HG03039 (cell line): Measurements from ENCODE around the gene HSP90AB1.

ENCODE experiments used
- ATAC-seq: cut with Tn5 transposase; IDR thresholded peaks from one replicate; pipeline ENCODE4 v1.9.1; 2021; ENCODE audit warnings: mild to moderate bottlenecking, moderate library complexity; ENCODE audit not compliant: unreplicated experiment

HSP90AB1 gene

DNA sequence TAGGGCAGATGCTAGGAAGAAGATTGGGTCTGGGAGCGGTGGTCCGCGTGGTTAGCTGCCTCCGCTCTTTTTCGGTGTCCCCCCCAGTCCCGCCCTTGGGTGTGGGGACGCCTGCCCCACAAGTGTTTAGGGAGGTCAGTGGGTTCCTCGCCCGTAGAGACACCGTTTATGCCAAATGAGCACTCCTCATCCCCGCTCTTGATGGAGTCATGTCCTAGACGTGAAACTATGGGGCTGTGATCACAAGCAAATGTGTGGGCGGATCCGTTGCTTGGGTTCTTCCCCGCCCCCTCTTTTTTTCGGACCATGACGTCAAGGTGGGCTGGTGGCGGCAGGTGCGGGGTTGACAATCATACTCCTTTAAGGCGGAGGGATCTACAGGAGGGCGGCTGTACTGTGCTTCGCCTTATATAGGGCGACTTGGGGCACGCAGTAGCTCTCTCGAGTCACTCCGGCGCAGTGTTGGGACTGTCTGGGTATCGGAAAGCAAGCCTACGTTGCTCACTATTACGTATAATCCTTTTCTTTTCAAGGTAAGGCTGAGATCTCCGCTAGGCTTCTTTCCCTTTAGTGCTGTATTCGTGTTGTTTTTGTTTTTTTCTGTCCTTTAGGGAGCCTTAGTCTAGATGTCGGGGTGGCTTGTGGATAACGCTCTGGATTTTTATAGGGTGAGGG lies at the start of gene HSP90AB1:
HSP90AB1 (plus strand) TSS at position 439 of the 675 bp plus-strand sequence. CDS start 1,529 bp downstream, outside the sequence.
- peak; percentile 56 for ATAC-seq

DNA sequence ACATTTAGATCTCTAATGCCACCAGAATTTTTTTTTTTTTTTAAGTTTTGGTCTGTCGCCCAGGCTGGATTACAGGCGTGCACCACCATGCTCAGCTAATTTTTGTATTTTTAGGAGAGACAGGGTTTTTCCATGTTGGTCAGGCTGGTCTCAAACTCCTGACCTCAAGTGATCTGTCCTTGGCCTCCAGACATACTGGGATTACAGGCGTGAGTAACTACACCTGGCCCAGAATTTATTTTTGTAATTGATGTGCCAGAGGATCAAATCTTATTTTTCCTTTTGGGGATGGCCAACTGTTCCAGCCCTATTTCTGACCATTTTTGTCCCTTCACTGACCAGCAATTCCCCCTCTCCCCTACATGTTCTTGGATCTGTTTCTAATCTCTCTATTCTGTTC lies 48.2 kb upstream of the HSP90AB1 start:
- ATAC-seq, result no peak

DNA sequence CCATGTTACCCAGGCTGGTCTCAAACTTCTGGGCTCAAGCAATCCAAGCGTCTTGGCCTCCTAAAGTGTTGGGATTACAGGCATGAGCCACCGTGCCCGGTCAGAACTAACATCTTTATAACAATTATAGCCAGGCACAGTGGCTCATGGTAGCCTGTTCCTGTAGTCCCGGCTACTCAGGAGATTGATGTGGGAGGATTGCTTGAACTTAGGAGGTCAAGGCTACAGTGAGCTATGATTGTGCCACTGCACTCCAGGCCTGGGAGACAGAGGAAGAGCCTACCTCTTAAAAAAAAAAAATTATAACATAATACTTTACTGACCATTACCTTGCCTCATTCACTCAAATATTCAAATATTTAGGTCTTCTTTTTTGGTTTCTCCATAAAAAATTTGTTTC lies 47.0 kb upstream of the HSP90AB1 start:
- ATAC-seq, result no peak

DNA sequence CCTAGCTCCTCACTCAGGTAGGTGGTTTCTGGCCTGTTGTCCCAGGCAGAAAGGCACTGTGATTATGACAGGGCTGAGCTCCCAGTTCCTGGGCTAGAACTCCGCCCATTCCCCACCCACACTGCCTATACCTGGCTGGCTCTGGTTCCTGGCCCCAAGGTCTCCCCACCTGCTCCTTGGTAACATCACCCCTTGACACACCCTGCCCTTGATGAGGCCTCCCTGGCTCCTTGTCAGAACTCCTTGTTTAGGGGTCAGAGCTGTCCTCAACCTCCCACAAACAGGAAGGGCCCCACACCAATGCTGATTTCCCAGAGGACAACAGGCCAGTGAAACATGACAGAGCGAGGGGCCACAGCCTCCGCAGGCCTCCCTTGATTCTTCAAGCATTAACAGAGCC lies 45.7 kb upstream of the HSP90AB1 start:
- ATAC-seq, result no peak

DNA sequence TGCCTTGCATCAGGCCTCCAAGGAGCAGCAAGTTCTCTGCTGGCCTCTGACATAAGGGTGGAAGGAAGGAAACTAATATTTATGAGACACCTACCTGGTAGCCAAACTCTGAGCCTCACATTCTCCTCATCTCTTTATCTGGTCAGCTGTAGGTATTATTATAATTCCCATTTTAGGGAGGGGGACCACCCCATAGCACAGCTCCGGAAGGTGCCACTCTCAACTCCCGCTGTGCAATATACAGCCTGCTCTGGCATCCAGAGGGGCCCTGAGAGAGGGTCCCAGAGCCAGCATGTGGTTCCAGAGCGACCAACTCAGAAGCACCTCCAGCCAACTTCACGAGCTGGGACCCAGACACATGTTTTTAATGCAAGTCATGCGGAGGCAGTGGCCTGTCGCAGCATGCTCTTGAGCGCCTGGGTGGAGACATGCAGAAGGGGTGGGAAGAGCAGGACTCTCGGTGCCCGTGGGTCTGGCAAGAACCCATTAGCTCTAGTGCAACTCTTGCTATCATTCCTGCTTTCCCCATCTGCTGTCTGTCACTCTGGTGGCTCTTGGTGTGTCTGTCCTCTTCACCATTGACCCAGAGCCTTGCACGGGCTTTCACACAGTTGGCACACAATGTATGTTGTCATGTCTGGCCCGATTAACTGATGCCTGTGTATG lies 45.1 kb upstream of the HSP90AB1 start:
- no peak for ATAC-seq

DNA sequence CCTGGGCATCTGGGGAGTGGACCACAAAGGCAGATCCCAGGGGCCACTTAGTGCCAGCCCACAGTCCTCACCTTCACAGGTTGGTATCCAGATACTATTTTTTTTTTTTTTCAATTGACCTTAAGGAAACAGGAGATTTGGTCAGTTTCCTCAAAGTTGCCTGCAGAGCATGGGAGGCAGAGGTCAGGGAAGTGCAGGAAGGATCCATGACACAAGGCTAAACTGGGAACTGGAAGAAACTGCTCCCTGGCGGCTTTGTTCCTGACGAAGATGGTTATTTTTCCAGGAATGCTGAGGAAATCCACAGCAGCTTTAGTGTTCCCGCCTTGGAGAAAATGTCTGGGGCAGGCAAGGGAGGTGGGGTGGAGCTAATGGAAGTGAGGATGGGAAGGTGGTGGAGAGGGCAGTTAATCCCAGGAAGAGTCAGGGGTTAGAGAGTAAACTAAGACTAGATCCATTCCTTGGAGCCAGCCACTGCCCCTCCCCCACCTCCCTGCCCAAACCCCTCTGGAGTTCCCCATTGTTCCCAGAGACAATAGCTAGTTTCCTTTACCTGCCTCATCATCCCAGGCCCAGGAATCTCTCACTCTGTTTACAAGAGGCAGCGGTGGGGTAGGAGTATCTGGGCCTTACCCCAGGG lies 44.4 kb upstream of the HSP90AB1 start:
- ATAC-seq, result no peak

DNA sequence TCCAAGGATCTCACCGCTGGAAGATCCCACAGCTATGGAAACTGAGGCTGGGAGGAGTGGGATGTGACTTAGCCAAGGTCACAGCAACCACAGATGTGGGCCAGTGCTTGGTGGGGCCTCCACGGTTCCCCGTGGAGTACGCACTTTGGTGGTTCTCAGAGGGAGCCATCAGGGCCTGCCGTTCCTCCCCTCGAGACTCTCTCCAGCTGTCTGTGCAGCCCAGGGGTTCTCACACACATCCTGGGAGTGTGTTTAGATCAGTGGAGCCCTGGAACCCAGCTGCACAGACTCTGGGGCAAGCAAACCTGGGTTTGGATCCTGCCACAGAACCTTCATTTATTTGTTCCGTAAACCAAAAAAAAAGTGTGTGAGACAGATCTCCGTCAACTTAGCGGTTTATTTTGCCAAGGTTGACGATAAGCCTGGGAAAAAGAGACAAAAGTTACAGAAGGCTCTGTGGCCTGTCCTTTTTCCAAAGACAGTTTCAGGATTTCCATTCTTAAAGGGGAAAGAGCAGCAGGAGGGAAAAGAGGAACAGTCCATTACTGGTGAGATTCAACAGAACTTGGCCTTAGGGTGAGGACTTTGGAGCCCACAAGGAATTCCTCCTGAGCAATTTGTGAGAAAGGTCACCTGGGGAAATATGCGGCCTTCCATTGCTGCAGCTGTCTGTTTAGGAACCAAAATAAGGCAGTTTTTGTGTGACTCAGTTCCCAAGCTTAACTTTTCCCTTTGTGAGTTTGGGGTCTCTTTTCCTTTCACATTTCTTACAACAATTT lies 43.7 kb upstream of the HSP90AB1 start:
- ATAC-seq, result no peak

DNA sequence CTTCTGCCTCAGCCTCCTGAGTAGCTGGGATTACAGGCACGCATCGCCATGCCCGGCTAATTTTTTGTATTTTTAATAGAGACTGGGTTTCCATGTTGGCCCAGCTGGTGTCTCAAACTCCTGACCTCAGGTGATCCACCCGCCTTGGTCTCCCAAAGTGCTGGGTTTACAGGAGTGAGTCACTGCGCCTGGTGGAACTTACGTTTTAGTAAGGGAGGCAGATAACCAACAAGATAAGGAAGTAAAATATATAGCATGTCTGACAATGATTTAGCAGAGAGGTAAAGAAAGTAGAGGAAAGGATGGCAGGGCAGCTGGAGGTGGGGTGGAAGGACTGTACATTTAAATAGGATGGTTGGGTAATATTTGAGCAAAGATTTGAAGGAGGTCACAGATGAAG lies 42.9 kb upstream of the HSP90AB1 start:
- ATAC-seq, result no peak

DNA sequence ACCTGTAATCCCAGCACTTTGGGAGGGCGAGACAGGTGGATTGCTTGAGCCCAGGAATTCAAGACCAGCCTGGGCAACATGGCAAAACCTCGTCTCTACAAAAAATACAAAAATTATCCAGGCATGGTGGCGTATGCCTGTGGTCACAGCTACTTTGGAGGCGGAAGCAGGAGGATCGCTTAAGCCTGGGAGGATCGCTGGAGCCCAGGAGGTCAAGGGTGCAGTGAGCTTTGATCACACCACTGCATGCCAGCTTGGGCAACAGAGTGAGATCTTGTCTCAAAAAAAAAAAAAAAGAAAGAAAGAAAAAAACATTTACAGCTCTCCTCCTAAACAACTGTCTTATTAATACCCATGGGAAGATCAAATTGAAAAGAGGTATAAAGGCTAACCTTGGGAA lies 38.9 kb upstream of the HSP90AB1 start:
- no peak for ATAC-seq

DNA sequence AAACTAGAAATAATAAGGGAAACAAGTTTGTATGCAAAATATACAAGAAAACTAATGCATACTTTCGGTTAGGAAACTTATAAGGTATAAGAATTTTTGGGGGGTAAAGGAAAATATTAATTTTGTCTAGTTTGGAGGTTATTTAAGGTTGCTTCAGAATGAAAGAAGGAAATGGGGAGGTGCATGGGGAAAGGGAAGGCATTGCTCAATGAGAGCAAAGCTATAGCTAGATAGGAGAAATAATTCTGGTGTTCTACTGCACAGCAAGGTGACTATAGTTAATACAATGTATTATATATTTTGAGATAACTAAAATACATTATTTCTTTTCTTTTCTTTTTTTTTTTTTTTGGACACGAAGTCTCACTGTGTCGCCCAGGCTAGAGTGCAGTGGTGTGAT lies 35.6 kb upstream of the HSP90AB1 start:
- no peak for ATAC-seq

DNA sequence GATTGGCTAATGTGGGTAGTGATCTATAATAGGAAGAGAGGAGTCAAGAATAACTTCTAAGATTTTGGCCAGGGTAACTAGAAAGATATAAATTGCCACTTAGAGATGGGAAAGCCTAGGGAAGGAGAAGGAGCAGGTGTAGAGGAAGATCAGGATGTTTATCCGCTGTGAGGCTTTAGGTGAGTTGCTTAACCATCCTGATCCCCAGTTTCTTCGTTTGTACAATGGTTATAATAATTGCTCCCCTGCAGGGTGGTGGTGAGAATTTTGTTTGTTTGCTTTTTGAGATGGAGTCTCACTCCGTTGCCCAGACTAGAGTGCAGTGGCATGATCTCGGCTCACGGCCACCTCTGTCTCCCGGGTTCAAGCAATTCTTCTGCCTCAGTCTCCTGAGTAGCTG lies 32.6 kb upstream of the HSP90AB1 start:
- ATAC-seq, result no peak

DNA sequence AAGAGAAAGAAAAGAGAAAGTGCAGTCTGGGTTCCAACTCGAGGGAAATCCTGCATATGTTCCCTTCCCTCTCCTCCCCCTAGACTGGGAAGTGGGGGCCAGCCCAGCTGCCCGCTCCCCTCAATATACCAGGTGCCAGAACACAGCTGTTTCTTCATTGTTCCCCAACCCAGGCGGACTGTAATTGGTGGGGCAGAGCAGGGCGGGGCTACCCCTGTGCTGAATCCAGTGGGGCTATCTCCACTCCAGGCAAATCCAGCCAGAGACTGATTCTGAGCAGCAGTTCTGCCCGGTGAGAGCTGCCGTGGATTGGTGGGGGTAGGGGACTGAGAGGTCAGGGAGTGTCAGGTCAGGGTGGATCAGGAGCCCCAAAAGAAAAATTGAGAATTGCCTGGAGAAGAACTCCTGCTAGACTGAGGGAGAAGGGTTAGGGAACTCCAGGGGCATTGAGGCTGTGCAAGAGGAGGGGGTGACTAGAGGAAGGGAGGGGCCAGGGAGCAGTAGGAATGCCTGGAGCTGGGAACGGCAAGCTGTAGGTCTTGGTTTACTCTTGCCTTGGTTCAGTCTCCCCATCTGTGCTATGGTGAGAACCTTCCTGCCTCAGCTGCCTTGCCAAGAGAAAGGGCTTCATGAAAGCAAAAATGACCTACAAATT lies 30.1 kb upstream of the HSP90AB1 start, which contains the start of gene MYMX:
MYMX (plus strand) TSS at position 250 of the 655 bp plus-strand sequence. CDS start 546 bp downstream, outside the sequence.
- ATAC-seq, result no peak

DNA sequence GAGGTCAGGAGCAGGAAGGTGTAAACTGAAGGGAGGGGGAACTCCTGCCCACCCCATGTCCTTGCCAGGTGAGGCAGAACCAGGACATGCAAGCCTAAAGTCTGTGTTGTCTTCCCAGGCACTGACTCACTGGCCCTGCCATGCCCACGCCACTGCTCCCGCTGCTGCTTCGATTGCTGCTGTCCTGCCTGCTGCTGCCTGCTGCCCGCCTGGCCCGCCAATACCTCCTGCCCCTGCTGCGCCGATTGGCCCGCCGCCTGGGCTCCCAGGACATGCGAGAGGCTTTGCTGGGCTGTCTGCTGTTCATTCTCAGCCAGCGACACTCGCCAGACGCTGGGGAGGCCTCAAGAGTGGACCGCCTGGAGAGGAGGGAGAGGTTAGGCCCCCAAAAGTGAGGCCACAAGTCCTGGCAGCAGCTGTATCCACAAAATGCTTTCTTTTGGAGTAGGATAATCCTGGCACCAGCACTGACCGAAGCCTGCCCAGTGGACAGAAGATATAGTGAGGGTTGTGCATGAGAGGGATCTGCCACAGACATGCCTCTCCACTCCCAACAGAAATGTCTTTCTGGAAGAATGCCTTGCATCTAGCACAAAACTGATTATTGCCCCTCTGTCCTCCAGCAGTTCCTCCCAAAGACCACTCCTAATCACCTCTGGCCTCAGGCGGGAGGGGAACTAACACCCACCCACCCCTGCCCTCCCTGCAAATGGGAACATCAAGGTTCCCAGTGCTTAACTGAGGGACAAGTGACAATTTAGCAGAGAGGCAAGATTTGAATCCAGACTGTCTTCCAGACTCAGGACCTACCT lies 29.4 kb upstream of the HSP90AB1 start:
- ATAC-seq, result no peak

DNA sequence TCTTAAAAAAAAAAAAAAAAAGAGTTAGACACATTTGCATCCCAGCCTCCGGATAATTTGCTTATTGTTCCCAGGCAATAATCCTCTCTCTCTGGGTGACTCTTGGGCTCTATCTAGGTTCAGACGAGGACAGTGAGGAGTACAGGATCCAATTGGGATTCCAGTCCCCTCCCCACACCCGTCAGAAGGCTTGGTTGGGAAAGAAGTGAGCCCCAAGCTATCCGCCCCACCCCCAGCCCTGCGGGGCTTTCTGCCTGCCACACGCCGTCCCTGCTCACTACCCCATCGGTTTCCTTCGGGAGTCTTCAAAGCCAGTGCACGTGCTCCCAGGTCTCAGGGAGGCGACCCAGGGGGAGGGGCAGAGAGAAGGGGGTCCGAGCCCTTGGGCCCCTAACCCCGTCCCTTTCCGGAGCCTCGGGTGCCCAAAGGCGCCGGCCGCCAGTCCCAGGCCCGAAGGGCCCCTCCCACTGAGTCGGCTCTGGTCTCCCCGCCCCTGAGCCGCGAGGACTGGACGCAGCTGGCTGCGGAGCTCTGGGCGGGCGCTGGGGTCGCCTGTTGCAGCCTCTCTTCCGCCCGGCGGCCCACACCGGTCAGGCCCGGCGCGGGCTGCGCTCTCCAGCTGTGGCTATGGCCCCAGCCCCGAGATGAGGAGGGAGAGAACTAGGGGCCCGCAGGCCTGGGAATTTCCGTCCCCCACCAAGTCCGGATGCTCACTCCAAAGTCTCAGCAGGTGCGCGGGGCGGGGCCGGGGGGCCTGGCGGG lies 27.7 kb upstream of the HSP90AB1 start:
- peak; percentile 41 for ATAC-seq

DNA sequence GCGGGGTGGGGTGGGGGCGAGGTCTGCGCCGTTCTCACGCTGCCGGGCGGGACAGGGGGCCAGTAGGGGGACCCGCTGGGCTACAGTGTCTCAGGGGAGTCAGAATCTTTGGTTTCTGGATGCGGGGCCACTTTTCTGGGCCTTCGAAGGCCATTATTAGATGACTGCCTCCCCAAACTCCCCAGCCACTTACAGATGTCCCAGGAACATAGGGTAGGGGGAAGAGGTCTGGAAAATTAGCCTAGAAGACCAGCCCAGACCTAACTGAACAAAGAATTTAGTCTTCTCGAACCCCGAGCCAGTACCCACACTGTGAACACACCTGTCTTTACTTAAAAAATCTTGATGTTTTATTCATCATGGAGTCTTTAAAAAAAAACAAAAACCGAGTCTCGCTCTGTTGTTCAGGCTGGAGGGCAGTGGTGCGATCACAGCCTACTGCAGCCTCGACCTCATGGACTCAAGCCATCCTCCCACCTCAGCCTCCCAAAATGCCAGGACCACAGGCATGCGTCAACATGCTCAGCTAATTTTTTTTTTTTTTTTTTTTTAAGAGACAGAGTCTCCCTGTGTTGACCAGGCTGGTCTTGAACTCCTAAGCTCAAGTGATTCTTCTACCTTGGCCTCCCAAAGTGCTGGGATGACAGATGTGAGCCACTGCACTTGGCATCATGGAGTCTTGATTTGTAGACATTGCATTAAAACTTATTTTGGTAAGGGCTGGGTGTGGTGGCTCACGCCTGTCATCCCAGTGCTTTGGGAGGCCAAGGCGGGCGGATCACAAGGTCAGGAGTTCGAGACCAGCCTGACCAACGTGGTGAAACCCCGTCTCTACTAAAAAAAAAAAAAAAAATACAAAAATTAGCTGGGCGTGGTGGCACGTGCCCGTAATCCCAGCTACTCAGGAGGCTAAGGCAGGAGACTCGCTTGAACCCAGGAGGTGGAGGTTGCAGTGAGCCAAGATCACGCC lies 26.8 kb upstream of the HSP90AB1 start:
- no peak for ATAC-seq

DNA sequence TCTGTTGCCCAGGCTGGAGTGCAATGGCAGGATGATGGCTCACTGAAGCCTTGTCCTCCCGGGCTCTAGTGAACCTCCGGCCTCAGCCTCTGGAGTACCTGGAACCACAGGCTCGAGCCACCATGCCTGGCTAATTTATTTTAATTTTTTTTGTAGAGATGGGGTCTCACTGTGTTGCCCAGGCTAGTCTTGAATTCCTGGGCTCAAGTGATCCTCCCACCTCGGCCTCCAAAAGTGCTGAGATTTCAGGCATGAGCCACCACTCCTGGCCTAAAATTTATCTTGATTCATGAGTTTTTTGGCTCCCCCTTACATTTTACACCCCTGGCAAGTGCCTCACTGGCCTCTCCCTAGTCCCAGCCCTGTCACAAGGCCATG lies 26.0 kb upstream of the HSP90AB1 start:
- ATAC-seq, result no peak

DNA sequence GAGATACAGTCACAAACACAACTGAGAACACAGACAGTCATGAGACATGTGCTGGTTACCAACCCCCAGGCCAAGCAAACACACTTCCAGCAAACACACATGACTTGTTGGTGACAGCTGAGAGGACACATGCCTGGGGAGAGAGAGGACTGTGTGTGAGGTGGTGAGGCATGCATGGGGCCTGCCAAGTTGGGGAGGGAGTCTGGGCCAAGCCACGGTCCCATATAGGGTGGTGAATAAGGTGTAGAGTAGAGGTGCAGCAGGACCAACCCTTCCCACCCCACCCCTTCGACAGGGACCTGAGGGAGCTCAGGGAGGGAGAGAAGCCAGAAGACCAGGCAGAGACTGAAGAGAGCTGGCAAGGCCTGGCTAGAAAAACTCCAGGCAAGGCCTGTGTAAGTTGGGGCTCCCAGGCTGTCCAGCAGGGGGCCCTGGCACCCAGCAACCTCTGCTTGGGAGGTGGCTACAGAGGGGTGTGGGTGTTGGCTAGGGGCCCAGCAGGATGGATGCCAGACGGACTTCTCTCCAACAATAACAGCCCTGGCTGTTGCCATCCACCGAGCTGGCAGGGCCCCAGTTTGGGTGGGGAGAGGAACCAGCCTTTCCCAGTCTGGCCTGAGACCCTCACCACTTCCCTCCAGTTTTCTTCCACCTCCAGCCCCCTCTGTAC lies 25.5 kb upstream of the HSP90AB1 start:
- peak; percentile 36 for ATAC-seq

DNA sequence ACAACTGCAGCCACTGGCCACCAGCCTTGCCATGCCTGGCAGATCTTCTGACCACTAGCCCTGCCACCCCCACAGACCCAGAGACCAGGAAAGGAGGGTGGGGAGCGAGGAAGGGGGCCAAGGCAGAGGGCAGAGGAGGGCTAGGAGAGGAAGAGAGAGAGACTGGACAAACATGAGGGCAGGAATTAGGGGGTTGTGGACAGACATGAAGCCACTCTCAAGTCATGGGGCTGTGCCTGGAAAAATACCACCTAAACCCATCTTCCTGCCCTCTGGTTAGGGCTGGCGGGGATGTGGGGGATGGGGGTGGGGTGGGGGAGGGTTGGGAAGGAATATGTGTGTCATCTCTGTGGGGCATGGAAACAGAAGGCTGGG lies 25.0 kb upstream of the HSP90AB1 start:
- ATAC-seq, result no peak
